ENCODE measurements around the gene PHF11. TPM values are rescaled to one million over a fixed set of nuclear protein-coding genes. Genes with fewer than 3 reads are reported as not detected.

PHF11 gene
- total RNA-seq, 1 donor from 2014 or later, result 148 TPM

- no peaks in the 10 kb centered on the region for H3K9me3 Mint-ChIP-seq
- H3K27ac Mint-ChIP-seq, result no peak overlapping the region
- CTCF ChIA-PET, result no interaction called here
- POLR2A ChIA-PET, result no interaction called here
- H3K36me3 Mint-ChIP-seq (ENCODE audit: low read depth), result peaks cover 41% of the 10 kb centered on the region
- no peak for DNase-seq
- no peaks in the 10 kb centered on the region for H3K27me3 Mint-ChIP-seq
- no peak overlapping the region for H3K4me3 Mint-ChIP-seq
- intact Hi-C loops (cut with micrococcal nuclease), result no loop called here
- no peak for TF ChIP-seq CTCF (IDR thresholded peaks at IDR 0.05)
- H3K4me1 Mint-ChIP-seq, result peaks cover 20% of the 10 kb centered on the region
- no peak for ATAC-seq (ENCODE audit: low read depth)
Measured at GRCh38 chr13:49567491-49567890, 71.7 kb downstream of the PHF11 start.

GRCh38 chr13:49569993-49570689, 74.4 kb downstream of the PHF11 start:
- intact Hi-C loops (cut with micrococcal nuclease), result loop anchor here (2.0 kb wide), 1 partner anchor 15 kb away; no protein-coding TSS in a partner anchor
- H3K27ac Mint-ChIP-seq, result no peak overlapping the region
- ATAC-seq (ENCODE audit: low read depth) (no peak), DNase-seq (no peak)
- POLR2A ChIA-PET, result no interaction called here
- H3K36me3 Mint-ChIP-seq (ENCODE audit: low read depth), result peaks cover 26% of the 10 kb centered on the region
- TF ChIP-seq CTCF (IDR thresholded peaks at IDR 0.05), result no peak
- peaks cover 20% of the 10 kb centered on the region for H3K4me1 Mint-ChIP-seq
- CTCF ChIA-PET, result no interaction called here
- no peaks in the 10 kb centered on the region for H3K27me3 Mint-ChIP-seq
- no peak overlapping the region for H3K4me3 Mint-ChIP-seq
- no peaks in the 10 kb centered on the region for H3K9me3 Mint-ChIP-seq

- Mint-ChIP-seq H3K4me3 (no peak overlapping the region), H3K27ac (no peak overlapping the region), H3K27me3 (no peaks in the 10 kb centered on the region), H3K36me3 (ENCODE audit: low read depth) (peaks cover 18% of the 10 kb centered on the region), H3K9me3 (no peaks in the 10 kb centered on the region), H3K4me1 (peaks cover 20% of the 10 kb centered on the region)
- no peak for ATAC-seq (ENCODE audit: low read depth)
- POLR2A ChIA-PET, result no interaction called here
- DNase-seq, result no peak
- TF ChIP-seq CTCF (IDR thresholded peaks at IDR 0.05), result no peak
- CTCF ChIA-PET, result no interaction called here
- intact Hi-C loops (cut with micrococcal nuclease), result loop anchor here (2.0 kb wide), 1 partner anchor 17 kb away; no protein-coding TSS in a partner anchor
Measured at GRCh38 chr13:49571299-49572240, 75.8 kb downstream of the PHF11 start.

Other genes starting within 250 kb of the PHF11 start
- 7.4 and 10.4 TPM in 2 replicates for gene CDADC1, start 248.0 kb upstream of the PHF11 start, total RNA-seq
- 3.4 and 4.0 TPM in 2 replicates for gene CAB39L, start 51.9 kb upstream of the PHF11 start, total RNA-seq
- 23.6 and 25.1 TPM in 2 replicates for gene SETDB2, start 51.7 kb upstream of the PHF11 start, total RNA-seq
- 19.7 and 22.6 TPM in 2 replicates for gene RCBTB1, start 89.6 kb downstream of the PHF11 start, total RNA-seq
- 9.5 and 10.7 TPM in 2 replicates for gene ARL11, start 132.6 kb downstream of the PHF11 start, total RNA-seq
- 20.0 and 22.4 TPM in 2 replicates for gene EBPL, start 195.5 kb downstream of the PHF11 start, total RNA-seq